PFSK-1 (cell line): ENCODE results near the gene ANOS1.

Experiments
- FOXP2 ChIP-seq: optimal IDR thresholded peaks from 2 replicates; pipeline ENCODE3; 2011; ENCODE audit warnings: borderline replicate concordance, control low read depth, inconsistent platforms; ENCODE audit not compliant: insufficient read depth; ENCODE audit errors: extremely low read length, extremely low read depth
- POLR2AphosphoS5 ChIP-seq: IDR thresholded peaks from 2 replicates; pipeline ENCODE4 v1.6.1; 2012; ENCODE audit warnings: low read depth, mild to moderate bottlenecking, control low read depth, low read length, moderate library complexity
- SIN3A ChIP-seq: IDR thresholded peaks from 2 replicates; pipeline ENCODE4 v1.6.1; 2012; ENCODE audit warnings: mild to moderate bottlenecking, low read length, moderate library complexity, borderline replicate concordance; ENCODE audit not compliant: insufficient read depth
- TAF1 ChIP-seq: IDR thresholded peaks from 2 replicates; pipeline ENCODE4 v1.6.1; 2012; ENCODE audit warnings: low read length, control low read depth, borderline replicate concordance; ENCODE audit not compliant: insufficient read depth
- TF ChIP-seq, protein P1 (sequence below), 2 experiments: IDR thresholded peaks; 2 replicates each; pipeline versions ENCODE4 v1.6.1 to v1.8.0; 2011 to 2012; ENCODE audit warnings: low read depth in 2 of 2, low read length in 2 of 2, control low read depth in 1 of 2, inconsistent platforms in 1 of 2, mild to moderate bottlenecking in 1 of 2, moderate library complexity in 1 of 2; ENCODE audit not compliant: insufficient read depth in 1 of 2

ANOS1 gene

DNA sequence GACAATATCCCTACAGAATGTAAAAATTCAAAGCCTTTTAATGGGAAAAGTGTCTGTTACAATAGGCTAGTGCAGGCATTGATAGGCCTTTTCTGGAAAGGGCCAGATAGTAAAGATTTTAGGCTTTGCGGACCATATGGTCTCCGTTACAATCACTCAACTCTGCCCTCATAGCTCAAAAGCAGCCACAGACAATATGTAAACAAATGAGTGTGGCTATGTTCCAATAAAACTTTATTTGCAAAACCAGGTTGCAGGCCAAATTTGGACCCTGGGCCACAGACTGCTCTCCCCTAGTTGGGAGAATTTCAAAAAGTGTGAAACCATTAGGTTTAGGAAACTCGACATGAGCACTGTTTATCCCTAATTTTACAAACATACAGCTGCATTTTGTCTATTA, 155.1 kb downstream of the ANOS1 start:
- TF ChIP-seq, protein P1, sequence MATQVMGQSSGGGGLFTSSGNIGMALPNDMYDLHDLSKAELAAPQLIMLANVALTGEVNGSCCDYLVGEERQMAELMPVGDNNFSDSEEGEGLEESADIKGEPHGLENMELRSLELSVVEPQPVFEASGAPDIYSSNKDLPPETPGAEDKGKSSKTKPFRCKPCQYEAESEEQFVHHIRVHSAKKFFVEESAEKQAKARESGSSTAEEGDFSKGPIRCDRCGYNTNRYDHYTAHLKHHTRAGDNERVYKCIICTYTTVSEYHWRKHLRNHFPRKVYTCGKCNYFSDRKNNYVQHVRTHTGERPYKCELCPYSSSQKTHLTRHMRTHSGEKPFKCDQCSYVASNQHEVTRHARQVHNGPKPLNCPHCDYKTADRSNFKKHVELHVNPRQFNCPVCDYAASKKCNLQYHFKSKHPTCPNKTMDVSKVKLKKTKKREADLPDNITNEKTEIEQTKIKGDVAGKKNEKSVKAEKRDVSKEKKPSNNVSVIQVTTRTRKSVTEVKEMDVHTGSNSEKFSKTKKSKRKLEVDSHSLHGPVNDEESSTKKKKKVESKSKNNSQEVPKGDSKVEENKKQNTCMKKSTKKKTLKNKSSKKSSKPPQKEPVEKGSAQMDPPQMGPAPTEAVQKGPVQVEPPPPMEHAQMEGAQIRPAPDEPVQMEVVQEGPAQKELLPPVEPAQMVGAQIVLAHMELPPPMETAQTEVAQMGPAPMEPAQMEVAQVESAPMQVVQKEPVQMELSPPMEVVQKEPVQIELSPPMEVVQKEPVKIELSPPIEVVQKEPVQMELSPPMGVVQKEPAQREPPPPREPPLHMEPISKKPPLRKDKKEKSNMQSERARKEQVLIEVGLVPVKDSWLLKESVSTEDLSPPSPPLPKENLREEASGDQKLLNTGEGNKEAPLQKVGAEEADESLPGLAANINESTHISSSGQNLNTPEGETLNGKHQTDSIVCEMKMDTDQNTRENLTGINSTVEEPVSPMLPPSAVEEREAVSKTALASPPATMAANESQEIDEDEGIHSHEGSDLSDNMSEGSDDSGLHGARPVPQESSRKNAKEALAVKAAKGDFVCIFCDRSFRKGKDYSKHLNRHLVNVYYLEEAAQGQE (IDR thresholded peaks at IDR 0.05; ENCODE audit: insufficient read depth in 1 of 2, low read depth in 2 of 2, low read length in 2 of 2): no peak
- TF ChIP-seq SIN3A (no peak), FOXP2 (no peak), TAF1 (no peak), POLR2AphosphoS5 (no peak)

DNA sequence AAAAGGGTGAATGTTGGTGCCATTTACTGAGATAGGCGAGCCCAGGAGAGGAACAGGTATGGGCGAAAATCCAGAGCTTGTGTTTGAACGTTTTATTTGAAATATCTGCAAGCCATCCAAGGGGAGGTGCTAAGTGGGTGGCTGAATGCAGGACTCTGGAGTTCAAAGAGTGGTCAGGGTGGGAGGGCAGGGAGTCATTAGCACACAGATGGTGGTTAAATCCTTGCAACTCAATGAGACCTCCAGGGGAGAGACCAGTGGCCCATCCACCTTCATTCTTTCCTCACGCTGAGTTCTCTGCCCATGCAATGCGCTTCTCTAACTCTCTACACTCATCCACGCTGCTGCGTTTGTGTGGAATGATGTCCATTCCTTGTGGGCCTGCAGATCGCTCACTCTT, 166.2 kb downstream of the ANOS1 start:
- TF ChIP-seq SIN3A (no peak), TAF1 (no peak), POLR2AphosphoS5 (no peak), FOXP2 (no peak)
- TF ChIP-seq, protein P1 (IDR thresholded peaks at IDR 0.05; ENCODE audit: insufficient read depth in 1 of 2, low read depth in 2 of 2, low read length in 2 of 2): no peak

DNA sequence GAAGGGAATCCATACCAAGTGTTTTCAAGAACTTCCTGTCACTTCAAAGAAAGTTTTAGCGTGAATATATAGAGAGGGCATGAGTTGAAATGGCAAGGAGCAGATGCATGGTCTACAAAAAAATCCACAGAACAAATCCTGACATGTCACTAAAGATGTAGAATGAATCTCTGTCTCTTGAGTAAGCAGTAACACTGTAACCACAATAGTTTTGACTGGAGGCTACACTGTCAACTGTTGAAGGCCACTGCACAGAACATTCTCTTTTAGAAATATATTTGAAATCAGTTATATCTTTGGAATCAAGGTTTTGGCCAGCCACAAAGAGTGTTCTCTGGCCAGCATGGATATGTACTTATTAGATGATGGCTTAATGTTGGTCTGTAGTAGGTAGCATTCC, 183.5 kb downstream of the ANOS1 start:
- TF ChIP-seq, protein P1 (IDR thresholded peaks at IDR 0.05; ENCODE audit: insufficient read depth in 1 of 2, low read depth in 2 of 2, low read length in 2 of 2): no peak
- TF ChIP-seq SIN3A (no peak), POLR2AphosphoS5 (no peak), TAF1 (no peak), FOXP2 (no peak)

DNA sequence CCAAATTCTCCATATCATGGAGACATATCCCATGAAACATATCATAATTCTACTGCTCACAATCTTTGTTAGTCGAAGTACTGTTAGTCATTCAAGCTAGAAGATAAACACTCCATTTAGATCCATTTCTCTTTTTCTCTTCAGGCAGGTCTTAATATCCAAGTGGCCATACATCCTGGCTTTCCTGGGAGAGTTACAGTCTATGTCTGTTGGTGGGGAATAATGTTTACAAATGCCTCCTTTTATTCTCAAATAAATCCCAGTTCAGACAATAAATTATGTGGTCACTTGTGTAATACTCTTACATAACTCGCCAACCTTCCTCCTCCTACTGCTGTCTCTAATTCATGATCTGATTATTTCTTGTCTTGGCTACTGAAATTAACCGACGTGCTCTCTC, 185.2 kb downstream of the ANOS1 start:
- TF ChIP-seq SIN3A (no peak), FOXP2 (no peak), POLR2AphosphoS5 (no peak), TAF1 (no peak)
- TF ChIP-seq, protein P1 (IDR thresholded peaks at IDR 0.05; ENCODE audit: insufficient read depth in 1 of 2, low read depth in 2 of 2, low read length in 2 of 2): no peak

DNA sequence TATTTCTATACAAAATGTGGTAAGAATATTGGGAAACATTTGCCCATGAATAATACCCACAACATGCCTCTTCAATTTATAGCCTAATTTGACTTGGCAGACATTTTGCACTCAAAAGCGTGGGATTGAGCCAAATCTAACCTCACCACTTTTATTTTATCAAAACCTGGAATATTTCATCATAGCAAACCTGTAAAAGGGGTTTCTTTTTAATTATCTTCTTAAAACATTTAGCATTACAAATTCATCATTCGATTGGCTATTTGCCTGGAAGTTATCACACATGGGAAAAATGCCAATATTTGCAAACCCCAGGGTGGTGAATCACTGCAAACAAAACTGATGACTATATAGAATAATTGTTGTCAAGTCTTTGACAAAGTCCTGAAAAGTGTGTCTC, 211.1 kb downstream of the ANOS1 start:
- TF ChIP-seq TAF1 (no peak), SIN3A (no peak), POLR2AphosphoS5 (no peak), FOXP2 (no peak)
- TF ChIP-seq, protein P1 (IDR thresholded peaks at IDR 0.05; ENCODE audit: insufficient read depth in 1 of 2, low read depth in 2 of 2, low read length in 2 of 2): no peak
